H1 (cell line): ENCODE results near the gene PTDSS2. TPM values are rescaled to one million over a fixed set of nuclear protein-coding genes. Genes with fewer than 3 reads are reported as not detected.

Source experiments
- CTCF ChIA-PET: fragments of 300-600 bp; sonication (Branson Sonifier 250); formaldehyde crosslinking; loops from one replicate; lab custom pipeline; 2021; ENCODE audit not compliant: partially characterized antibody; lab: Charles Lee
- POLR2A ChIA-PET: fragments of 300-600 bp; sonication (Branson Sonifier 250); formaldehyde crosslinking; loops from one replicate; lab custom pipeline; 2021; ENCODE audit warnings: inconsistent platforms; ENCODE audit not compliant: partially characterized antibody; lab: Charles Lee
- DNase-seq, 2 experiments: peaks; one replicate each; pipeline versions ENCODE4 v3.0.0 to v3.0.0-alpha.2; 2010 to 2022; ENCODE audit warnings: low spot score in 2 of 2, low read depth in 1 of 2, mixed read lengths in 1 of 2
- FAIRE-seq: peaks from 2 replicates; lab custom pipeline; 2011; peaks lifted over from hg19 to GRCh38; lab: Jason Lieb, UNC
- H2AFZ ChIP-seq: 2 replicates; pipeline ENCODE4 v1.8.1; 2012; ENCODE audit warnings: low read length, inconsistent platforms
- H2AK5ac ChIP-seq: 2 replicates; pipeline ENCODE4 v1.6.1; 2013; ENCODE audit warnings: low read depth, low read length
- H2BK120ac ChIP-seq: replicated peaks from 2 replicates; pipeline ENCODE3; 2013; ENCODE audit warnings: low read depth, low read length, inconsistent platforms
- H2BK12ac ChIP-seq: 2 replicates; pipeline ENCODE4 v1.6.1; 2013; ENCODE audit warnings: low read depth, low read length
- H2BK15ac ChIP-seq: 2 replicates; pipeline ENCODE4 v1.6.1; 2013; ENCODE audit warnings: low read length
- H2BK20ac ChIP-seq: 2 replicates; pipeline ENCODE4 v1.6.1; 2013; ENCODE audit warnings: low read length
- H2BK5ac ChIP-seq: 2 replicates; pipeline ENCODE4 v1.6.1; 2013; ENCODE audit warnings: low read depth, low read length
- H3K14ac ChIP-seq: 2 replicates; pipeline ENCODE4 v1.6.1; 2013; ENCODE audit warnings: inconsistent platforms; ENCODE audit not compliant: insufficient read length
- H3K18ac ChIP-seq: 2 replicates; pipeline ENCODE4 v1.6.1; 2013; ENCODE audit warnings: low read length; ENCODE audit errors: extremely low read depth
- H3K23ac ChIP-seq: 2 replicates; pipeline ENCODE4 v1.6.1; 2013; ENCODE audit warnings: inconsistent platforms; ENCODE audit not compliant: insufficient read length
- H3K23me2 ChIP-seq: 2 replicates; pipeline ENCODE4 v1.6.1; 2013; ENCODE audit warnings: low read depth, low read length
- H3K27ac ChIP-seq: 2 replicates; pipeline ENCODE4 v1.6.1; 2011; ENCODE audit warnings: low read depth, low read length, inconsistent platforms
- H3K27me3 ChIP-seq, 4 experiments: replicated peaks in 1 of 4; 1 replicate in 1 of 4; 2 replicates in 3 of 4; pipeline versions ENCODE4 v1.6.1 to v1.8.1; 2011 to 2013; ENCODE audit warnings: low read length in 3 of 4, mild to moderate bottlenecking in 3 of 4, inconsistent platforms in 2 of 4, mixed read lengths in 2 of 4, moderate library complexity in 1 of 4; ENCODE audit not compliant: control insufficient read depth in 3 of 4, insufficient read depth in 3 of 4; ENCODE audit errors: extremely low read depth in 1 of 4
- H3K36me3 ChIP-seq, 4 experiments: 2 replicates each; pipeline versions ENCODE4 v1.6.1 to v1.8.1; 2011 to 2013; ENCODE audit warnings: mild to moderate bottlenecking in 4 of 4, low read length in 3 of 4, moderate library complexity in 2 of 4, control low read depth in 1 of 4, inconsistent platforms in 1 of 4; ENCODE audit not compliant: insufficient read depth in 4 of 4, control insufficient read depth in 2 of 4
- H3K4ac ChIP-seq: replicated peaks from 2 replicates; pipeline ENCODE3; 2013; ENCODE audit warnings: low read length, low read depth, mixed read lengths, inconsistent platforms; ENCODE audit not compliant: insufficient read length
- H3K4me1 ChIP-seq, 4 experiments: replicated peaks in 1 of 4; 1 replicate in 1 of 4; 2 replicates in 3 of 4; pipeline versions ENCODE4 v1.6.1 to v1.8.1; 2011 to 2013; ENCODE audit warnings: low read length in 3 of 4, inconsistent platforms in 2 of 4, mixed read lengths in 1 of 4; ENCODE audit not compliant: insufficient read depth in 4 of 4, control insufficient read depth in 3 of 4
- H3K4me2 ChIP-seq, 2 experiments: 2 replicates each; pipeline versions ENCODE4 v1.6.1 to v1.8.1; 2011 to 2013; ENCODE audit warnings: low read depth in 2 of 2, low read length in 2 of 2, control low read depth in 1 of 2, inconsistent platforms in 1 of 2, mild to moderate bottlenecking in 1 of 2; ENCODE audit not compliant: insufficient read depth in 1 of 2
- H3K4me3 ChIP-seq, 4 experiments: fragments of 200-600, 300-600 bp in 1 of 4; sonication (generic), shearing (Covaris generic), sonication (Bioruptor Twin) in 1 of 4; 2 replicates each; pipeline versions ENCODE4 v1.5.1 to v1.8.1; 2011 to 2016; ENCODE audit warnings: low read length in 4 of 4, low read depth in 3 of 4, control low read depth in 2 of 4, inconsistent platforms in 2 of 4, mild to moderate bottlenecking in 2 of 4, mixed read lengths in 1 of 4, moderate library complexity in 1 of 4; ENCODE audit not compliant: insufficient read depth in 2 of 4; ENCODE audit errors: extremely low read depth in 1 of 4
- H3K56ac ChIP-seq: replicated peaks from 2 replicates; pipeline ENCODE3; 2013; ENCODE audit warnings: low read depth, mild to moderate bottlenecking, mixed read lengths, low read length, inconsistent platforms; ENCODE audit not compliant: insufficient read length
- H3K79me1 ChIP-seq: 2 replicates; pipeline ENCODE4 v1.6.1; 2013; ENCODE audit warnings: low read depth, low read length, control low read depth
- H3K79me2 ChIP-seq, 2 experiments: 2 replicates each; pipeline versions ENCODE4 v1.6.1 to v1.8.1; 2012 to 2013; ENCODE audit warnings: low read length in 2 of 2, mild to moderate bottlenecking in 2 of 2, inconsistent platforms in 1 of 2; ENCODE audit not compliant: insufficient read depth in 2 of 2, control insufficient read depth in 1 of 2
- H3K9ac ChIP-seq, 4 experiments: replicated peaks in 1 of 4; 1 replicate in 1 of 4; 2 replicates in 3 of 4; pipeline versions ENCODE4 v1.6.1 to v1.8.1; 2011 to 2013; ENCODE audit warnings: low read depth in 3 of 4, low read length in 3 of 4, control low read depth in 2 of 4, mild to moderate bottlenecking in 2 of 4, moderate library complexity in 2 of 4, inconsistent platforms in 1 of 4; ENCODE audit errors: extremely low read depth in 1 of 4
- H3K9me3 ChIP-seq, 2 experiments: 2 replicates each; pipeline versions ENCODE4 v1.6.1 to v1.8.1; 2012 to 2013; ENCODE audit warnings: mild to moderate bottlenecking in 2 of 2, moderate library complexity in 2 of 2, control low read depth in 1 of 2, inconsistent platforms in 1 of 2, low read depth in 1 of 2, low read length in 1 of 2, mixed read lengths in 1 of 2; ENCODE audit not compliant: insufficient read depth in 2 of 2
- H4K20me1 ChIP-seq, 2 experiments: replicated peaks in 1 of 2; 2 replicates each; pipeline versions ENCODE3 to v1.8.1; 2011 to 2013; ENCODE audit warnings: inconsistent platforms in 2 of 2, low read length in 2 of 2, mild to moderate bottlenecking in 1 of 2; ENCODE audit not compliant: insufficient read depth in 2 of 2, control insufficient read depth in 1 of 2
- H4K5ac ChIP-seq: 2 replicates; pipeline ENCODE4 v1.6.1; 2013; ENCODE audit warnings: low read length, low read depth, mixed read lengths, inconsistent platforms; ENCODE audit not compliant: insufficient read length
- H4K8ac ChIP-seq: 2 replicates; pipeline ENCODE4 v1.8.0; 2013; ENCODE audit warnings: mild to moderate bottlenecking, moderate library complexity, low read length, inconsistent platforms; ENCODE audit not compliant: insufficient read depth; ENCODE audit errors: extremely low read depth
- H4K91ac ChIP-seq: replicated peaks from 2 replicates; pipeline ENCODE3; 2013; ENCODE audit warnings: low read length, mixed read lengths, inconsistent platforms; ENCODE audit not compliant: insufficient read length
- GABPA ChIP-seq: IDR thresholded peaks from 2 replicates; pipeline ENCODE4 v1.6.1; 2011; ENCODE audit warnings: mild to moderate bottlenecking, low read length, moderate library complexity, borderline replicate concordance; ENCODE audit not compliant: insufficient read depth
- HDAC2 ChIP-seq, 2 experiments: fragments of 300-600 bp in 1 of 2; sonication (generic) in 1 of 2; IDR thresholded peaks; 2 replicates each; pipeline ENCODE4 v1.6.1; 2011 to 2012; ENCODE audit warnings: low read depth in 2 of 2, low read length in 2 of 2, mild to moderate bottlenecking in 2 of 2, moderate library complexity in 2 of 2, borderline replicate concordance in 1 of 2, inconsistent platforms in 1 of 2
- NANOG ChIP-seq: IDR thresholded peaks from 2 replicates; pipeline ENCODE4 v1.6.1; 2011; ENCODE audit warnings: low read length, low read depth, mild to moderate bottlenecking, inconsistent platforms; ENCODE audit not compliant: insufficient read depth, poor library complexity, severe bottlenecking
- WGBS, 2 experiments: shearing (Covaris generic) in 1 of 2; methylation state at CpG; one replicate each; pipeline versions ENCODE4 v1.1.6 to v1.1.7; 2013 to 2015; ENCODE audit warnings: low lambda C conversion rate in 2 of 2, mixed read lengths in 2 of 2, inconsistent platforms in 1 of 2, low coverage in 1 of 2, missing lambda C conversion rate in 1 of 2; ENCODE audit not compliant: insufficient replicate concordance in 2 of 2, insufficient coverage in 1 of 2, insufficient read length in 1 of 2; ENCODE audit errors: extremely low coverage in 1 of 2, missing lambda C conversion rate in 1 of 2; 5-methylcytosine and 5-hydroxymethylcytosine counted together
- polyA plus RNA-seq, 7 experiments: library from polyadenylated mRNA; depleted of rRNA in 3 of 7; stranded (reverse) in 5 of 7; unstranded in 2 of 7; fragments of >200 nt in 5 of 7; fragments of 200-250 nt in 2 of 7; gene quantifications; 1 replicate in 5 of 7; 2 replicates in 1 of 7; 4 replicates in 1 of 7; pipeline versions ENCODE4 v1.2.1 to v1.2.3, GENCODE V29; 2011 to 2013; ENCODE audit warnings: missing spikeins in 2 of 7, mixed read lengths in 2 of 7
- total RNA-seq: library from RNA; stranded (reverse); fragmentation: NEBNext Ultra II Directional; extraction: Animal tissue kit (Norgen Biotek cat#: 25700); gene quantifications from 2 replicates; pipeline ENCODE4 v1.2.1, GENCODE V29; 2021

The PTDSS2 gene
- total and polyA plus RNA-seq, 2 of the 8 experiments (the other 6 are each of a cell fraction or from before 2014, with no cell fraction given) = 48.7 to 68.2 TPM

GRCh38 chr11:456533-456932, 6.5 kb downstream of the PTDSS2 start:
- Histone ChIP-seq H3K23me2 (no peaks in the 10 kb centered on the region), H2AFZ (no peak overlapping the region), H3K27ac (no peak overlapping the region), H4K20me1 (peaks cover 9 to 28% of the 10 kb centered on the region in 2 experiments), H4K5ac (no peak overlapping the region), H3K79me2 (peaks cover 20 to 77% of the 10 kb centered on the region in 2 experiments), H3K4ac (no peak overlapping the region), H4K8ac (no peak overlapping the region), H3K79me1 (peaks cover 27% of the 10 kb centered on the region), H2BK120ac (no peak overlapping the region), H3K18ac (no peak overlapping the region; the same call in 1 of the 2 replicates), H3K14ac (no peak overlapping the region), H3K9ac (no peak overlapping the region), H3K4me3 (no peak overlapping the region), H3K23ac (no peak overlapping the region), H2BK15ac (no peak overlapping the region), H3K9me3 (no peaks in the 10 kb centered on the region), H3K56ac (no peak overlapping the region), H2BK5ac (peak overlapping the region; percentile 52; the same call in 1 of the 2 replicates), H2BK12ac (no peak overlapping the region), H3K4me2 (peak overlapping the region in 1 of 2 experiments; percentile 30; a peak in 1 of 4 replicates), H3K27me3 (no peaks in the 10 kb centered on the region), H2AK5ac (no peak overlapping the region), H2BK20ac (no peak overlapping the region), H3K36me3 (peaks cover 8 to 25% (median 10%) of the 10 kb centered on the region in 4 experiments; a peak in 5 of 8 replicates), H3K4me1 (peaks cover under 1 to 24% (median 3%) of the 10 kb centered on the region in 4 experiments; a peak in 6 of 7 replicates), H4K91ac (peak overlapping the region; percentile 71)
- 75% methylated on average over 7 of the region's 7 CpGs; no CpG with 5 or more reads in 1 of the 2 experiments for WGBS, 2 experiments
- DNase-seq = no peak
- FAIRE-seq = no peak
- CTCF ChIA-PET = interaction anchor here (1.3 kb wide), 1 partner anchor 66 kb away, joined by 3 read pairs; no protein-coding TSS in a partner anchor
- peak; percentile 59 for TF ChIP-seq NANOG
- TF ChIP-seq GABPA = no peak
- TF ChIP-seq HDAC2 (IDR thresholded peaks at IDR 0.05; ENCODE audit: borderline replicate concordance in 1 of 2, low read depth in 2 of 2, low read length in 2 of 2) = 0 out of 4 replicates have a peak, but pooled peaks of 1 of the 2 experiments have one; percentile 26
- POLR2A ChIA-PET = interaction anchor here (1.2 kb wide), 1 partner anchor 8 kb away, joined by 3 read pairs; no protein-coding TSS in a partner anchor
